ENCODE measurements around the gene IRS2.

- TF ChIP-seq EZH2 (IDR thresholded peaks at IDR 0.05; ENCODE audit: low read length): no peak
- no peak for TF ChIP-seq CTCF (optimal IDR thresholded peaks at IDR 0.05 in 1 of 3, IDR thresholded peaks at IDR 0.05 in 1 of 3, conservative IDR thresholded peaks at IDR 0.05 in 1 of 3; ENCODE audit: extremely low read depth in 1 of 3, insufficient read depth in 2 of 3, low read length in 3 of 3)
These were observed 74.2 kb downstream of the IRS2 start for GRCh38 chr13:109712124-109712722.
